Mammary epithelial cell (primary cell): Measurements from ENCODE around the gene INO80D.
"Not testable (repeated sequence)": the region's sequence is repeated elsewhere in the genome, so short reads cannot be mapped to it uniquely, and the experiment has no call there.

Source experiments
- CTCF ChIP-seq, 2 donors: IDR thresholded peaks in 1 of 2; conservative IDR thresholded peaks in 1 of 2; 2 replicates each; pipeline ENCODE4 v1.5.1; 2011 to 2012; ENCODE audit warnings: inconsistent platforms in 2 of 2, low read length in 2 of 2, mild to moderate bottlenecking in 2 of 2, control low read depth in 1 of 2, low read depth in 1 of 2; ENCODE audit not compliant: insufficient read depth in 1 of 2; ENCODE audit errors: extremely low read depth in 1 of 2
- EZH2 ChIP-seq: IDR thresholded peaks from 2 replicates; pipeline ENCODE4 v1.6.1; 2012; ENCODE audit warnings: low read length, inconsistent platforms, borderline replicate concordance

- not testable (repeated sequence) for TF ChIP-seq CTCF (conservative IDR thresholded peaks at IDR 0.05 in 1 of 2, IDR thresholded peaks at IDR 0.05 in 1 of 2; ENCODE audit: extremely low read depth in 1 of 2, insufficient read depth in 1 of 2, low read depth in 1 of 2, low read length in 2 of 2); EZH2
Observed at GRCh38 chr2:206077879-206078278, 8.1 kb downstream of the INO80D start.
